Liver (tissue), 9 donors: ENCODE results near the gene LRRC32. TPM values are rescaled to one million over a fixed set of nuclear protein-coding genes. Genes with fewer than 3 reads are reported as not detected.

ENCODE experiments used
- DNase-seq: peaks from one replicate; pipeline ENCODE4 v3.0.0-alpha.2; 2017; ENCODE audit warnings: low spot score
- H3K27ac ChIP-seq, 2 donors: one replicate each; pipeline ENCODE4 v1.7.0; 2013; ENCODE audit warnings: inconsistent platforms in 2 of 2, low read length in 2 of 2, control low read depth in 1 of 2, low read depth in 1 of 2, mild to moderate bottlenecking in 1 of 2
- H3K27me3 ChIP-seq, 4 donors: one replicate each; pipeline versions ENCODE4 v1.6.1 to v1.7.0; 2013; ENCODE audit warnings: low read length in 3 of 4, inconsistent platforms in 1 of 4, mild to moderate bottlenecking in 1 of 4, moderate library complexity in 1 of 4; ENCODE audit not compliant: control insufficient read depth in 4 of 4, insufficient read depth in 4 of 4
- H3K36me3 ChIP-seq, 4 donors: one replicate each; pipeline versions ENCODE4 v1.6.1 to v1.7.0; 2013; ENCODE audit warnings: low read length in 3 of 4, mild to moderate bottlenecking in 3 of 4, low read depth in 1 of 4, moderate library complexity in 1 of 4; ENCODE audit not compliant: control insufficient read depth in 4 of 4, insufficient read depth in 3 of 4
- H3K4me1 ChIP-seq, 4 donors: one replicate each; pipeline versions ENCODE4 v1.6.1 to v1.7.0; 2013; ENCODE audit warnings: low read length in 3 of 4, mild to moderate bottlenecking in 3 of 4, moderate library complexity in 1 of 4; ENCODE audit not compliant: control insufficient read depth in 4 of 4, insufficient read depth in 4 of 4
- H3K4me3 ChIP-seq, 3 donors: one replicate each; pipeline versions ENCODE4 v1.6.1 to v1.7.0; 2013; ENCODE audit warnings: low read length in 3 of 3, control low read depth in 1 of 3, low read depth in 1 of 3, mild to moderate bottlenecking in 1 of 3
- H3K9ac ChIP-seq, 2 donors: one replicate each; pipeline ENCODE4 v1.7.0; 2013; ENCODE audit warnings: low read length in 2 of 2, mild to moderate bottlenecking in 2 of 2, moderate library complexity in 2 of 2, control low read depth in 1 of 2, low read depth in 1 of 2
- H3K9me3 ChIP-seq, 4 donors: one replicate each; pipeline versions ENCODE4 v1.6.1 to v1.7.0; 2013; ENCODE audit warnings: low read length in 3 of 4; ENCODE audit not compliant: control insufficient read depth in 4 of 4
- CTCF ChIP-seq: fragments of 150-350 bp; IDR thresholded peaks from 2 replicates; pipeline ENCODE4 v1.5.1; 2017; ENCODE audit warnings: improper control_type of control experiment, low read depth, low read length; ENCODE audit not compliant: missing input control
- EGR1 ChIP-seq, 2 donors: IDR thresholded peaks; 2 replicates each; pipeline ENCODE4 v1.6.1; 2016 to 2018; ENCODE audit warnings: antibody characterized with exemption in 2 of 2, low read depth in 2 of 2
- FOXA1 ChIP-seq: IDR thresholded peaks from 2 replicates; pipeline ENCODE4 v1.6.1; 2016; ENCODE audit warnings: antibody characterized with exemption
- FOXA2 ChIP-seq: IDR thresholded peaks from 2 replicates; pipeline ENCODE4 v1.6.1; 2016; ENCODE audit warnings: antibody characterized with exemption
- GABPA ChIP-seq, 2 donors: IDR thresholded peaks in 1 of 2; conservative IDR thresholded peaks in 1 of 2; 2 replicates each; pipeline ENCODE4 v1.6.1; 2016; ENCODE audit warnings: antibody characterized with exemption in 2 of 2, mild to moderate bottlenecking in 1 of 2, moderate library complexity in 1 of 2
- HNF4A ChIP-seq, 2 donors: conservative IDR thresholded peaks; 2 replicates each; pipeline ENCODE4 v1.6.1; 2016; ENCODE audit warnings: antibody characterized with exemption in 2 of 2, mild to moderate bottlenecking in 2 of 2
- HNF4G ChIP-seq: IDR thresholded peaks from 2 replicates; pipeline ENCODE4 v1.6.1; 2016; ENCODE audit warnings: antibody characterized with exemption
- JUND ChIP-seq, 2 donors: IDR thresholded peaks; 2 replicates each; pipeline ENCODE4 v1.6.1; 2016; ENCODE audit warnings: antibody characterized with exemption in 2 of 2
- NR2F2 ChIP-seq: IDR thresholded peaks from 2 replicates; pipeline ENCODE4 v1.6.1; 2016; ENCODE audit warnings: antibody characterized with exemption
- RAD21 ChIP-seq, 2 donors: IDR thresholded peaks; 2 replicates each; pipeline ENCODE4 v1.6.1; 2016; ENCODE audit warnings: antibody characterized with exemption in 2 of 2, mild to moderate bottlenecking in 2 of 2
- RXRA ChIP-seq, 2 donors: IDR thresholded peaks; 2 replicates each; pipeline ENCODE4 v1.6.1; 2017 to 2018; ENCODE audit warnings: antibody characterized with exemption in 2 of 2, mild to moderate bottlenecking in 1 of 2
- SP1 ChIP-seq: IDR thresholded peaks from 2 replicates; pipeline ENCODE4 v1.6.1; 2018; ENCODE audit warnings: antibody characterized with exemption, mild to moderate bottlenecking
- TAF1 ChIP-seq: conservative IDR thresholded peaks from 2 replicates; pipeline ENCODE4 v1.6.1; 2016; ENCODE audit warnings: antibody characterized with exemption, mild to moderate bottlenecking
- YY1 ChIP-seq: IDR thresholded peaks from 2 replicates; pipeline ENCODE4 v1.6.1; 2016; ENCODE audit warnings: antibody characterized with exemption, mild to moderate bottlenecking
- WGBS: extraction: QIAGEN DNeasy Blood & Tissue Kit; methylation state at CpG from one replicate; pipeline ENCODE4 v1.1.7; 2013; 5-methylcytosine and 5-hydroxymethylcytosine counted together
- polyA plus RNA-seq, 2 donors: library from polyadenylated mRNA; stranded (reverse) in 1 of 2; unstranded in 1 of 2; fragments of 200-250 nt in 1 of 2; fragments of >200 nt in 1 of 2; fragmentation: Nextera tagmentation in 1 of 2; extraction: Ambion mirVana in 1 of 2; gene quantifications; one replicate each; pipeline versions ENCODE4 v1.2.1 to v1.2.3, GENCODE V29; 2013 to 2015
- total RNA-seq, 2 donors: library from RNA; depleted of rRNA; stranded (reverse); fragments of >200 nt; gene quantifications; one replicate each; pipeline ENCODE4 v1.2.3, GENCODE V29; 2014
- TF ChIP-seq, protein P1 (sequence below): IDR thresholded peaks from 2 replicates; pipeline ENCODE4 v1.6.1; 2016; ENCODE audit warnings: antibody characterized with exemption
- TF ChIP-seq, protein P2 (sequence below): IDR thresholded peaks from 2 replicates; pipeline ENCODE4 v1.6.1; 2016; ENCODE audit warnings: antibody characterized with exemption, mild to moderate bottlenecking
- TF ChIP-seq, protein P3 (sequence below): IDR thresholded peaks from 2 replicates; pipeline ENCODE4 v1.6.1; 2016; ENCODE audit warnings: antibody characterized with exemption
- TF ChIP-seq, protein P4 (sequence below): IDR thresholded peaks from 2 replicates; pipeline ENCODE4 v1.6.1; 2016; ENCODE audit warnings: antibody characterized with exemption
- donor health status: healthy.
- donor health status: healthy.
- donor health status: healthy.
- donor health status: healthy.
- donor health status: healthy.

The LRRC32 gene
- total and polyA plus RNA-seq, 4 donors: 5.4 to 15.4 (median 9.3) TPM

GRCh38 chr11:76686261-76687079, 15.9 kb upstream of the LRRC32 start:
- H3K9me3 ChIP-seq: no peaks in the 10 kb centered on the region
- no peak for DNase-seq
- no peaks in the 10 kb centered on the region for H3K36me3 ChIP-seq
- H3K27me3 ChIP-seq: no peaks in the 10 kb centered on the region
- no peak overlapping the region for H3K9ac ChIP-seq
- H3K4me1 ChIP-seq: no peaks in the 10 kb centered on the region
- TF ChIP-seq, protein P1, sequence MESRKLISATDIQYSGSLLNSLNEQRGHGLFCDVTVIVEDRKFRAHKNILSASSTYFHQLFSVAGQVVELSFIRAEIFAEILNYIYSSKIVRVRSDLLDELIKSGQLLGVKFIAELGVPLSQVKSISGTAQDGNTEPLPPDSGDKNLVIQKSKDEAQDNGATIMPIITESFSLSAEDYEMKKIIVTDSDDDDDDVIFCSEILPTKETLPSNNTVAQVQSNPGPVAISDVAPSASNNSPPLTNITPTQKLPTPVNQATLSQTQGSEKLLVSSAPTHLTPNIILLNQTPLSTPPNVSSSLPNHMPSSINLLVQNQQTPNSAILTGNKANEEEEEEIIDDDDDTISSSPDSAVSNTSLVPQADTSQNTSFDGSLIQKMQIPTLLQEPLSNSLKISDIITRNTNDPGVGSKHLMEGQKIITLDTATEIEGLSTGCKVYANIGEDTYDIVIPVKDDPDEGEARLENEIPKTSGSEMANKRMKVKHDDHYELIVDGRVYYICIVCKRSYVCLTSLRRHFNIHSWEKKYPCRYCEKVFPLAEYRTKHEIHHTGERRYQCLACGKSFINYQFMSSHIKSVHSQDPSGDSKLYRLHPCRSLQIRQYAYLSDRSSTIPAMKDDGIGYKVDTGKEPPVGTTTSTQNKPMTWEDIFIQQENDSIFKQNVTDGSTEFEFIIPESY: no peak
- no peak for TF ChIP-seq JUND (IDR thresholded peaks at IDR 0.05)
- no peak for TF ChIP-seq HNF4G
- TF ChIP-seq FOXA1: no peak
- no peak for TF ChIP-seq TAF1
- TF ChIP-seq SP1: no peak
- TF ChIP-seq, protein P2, sequence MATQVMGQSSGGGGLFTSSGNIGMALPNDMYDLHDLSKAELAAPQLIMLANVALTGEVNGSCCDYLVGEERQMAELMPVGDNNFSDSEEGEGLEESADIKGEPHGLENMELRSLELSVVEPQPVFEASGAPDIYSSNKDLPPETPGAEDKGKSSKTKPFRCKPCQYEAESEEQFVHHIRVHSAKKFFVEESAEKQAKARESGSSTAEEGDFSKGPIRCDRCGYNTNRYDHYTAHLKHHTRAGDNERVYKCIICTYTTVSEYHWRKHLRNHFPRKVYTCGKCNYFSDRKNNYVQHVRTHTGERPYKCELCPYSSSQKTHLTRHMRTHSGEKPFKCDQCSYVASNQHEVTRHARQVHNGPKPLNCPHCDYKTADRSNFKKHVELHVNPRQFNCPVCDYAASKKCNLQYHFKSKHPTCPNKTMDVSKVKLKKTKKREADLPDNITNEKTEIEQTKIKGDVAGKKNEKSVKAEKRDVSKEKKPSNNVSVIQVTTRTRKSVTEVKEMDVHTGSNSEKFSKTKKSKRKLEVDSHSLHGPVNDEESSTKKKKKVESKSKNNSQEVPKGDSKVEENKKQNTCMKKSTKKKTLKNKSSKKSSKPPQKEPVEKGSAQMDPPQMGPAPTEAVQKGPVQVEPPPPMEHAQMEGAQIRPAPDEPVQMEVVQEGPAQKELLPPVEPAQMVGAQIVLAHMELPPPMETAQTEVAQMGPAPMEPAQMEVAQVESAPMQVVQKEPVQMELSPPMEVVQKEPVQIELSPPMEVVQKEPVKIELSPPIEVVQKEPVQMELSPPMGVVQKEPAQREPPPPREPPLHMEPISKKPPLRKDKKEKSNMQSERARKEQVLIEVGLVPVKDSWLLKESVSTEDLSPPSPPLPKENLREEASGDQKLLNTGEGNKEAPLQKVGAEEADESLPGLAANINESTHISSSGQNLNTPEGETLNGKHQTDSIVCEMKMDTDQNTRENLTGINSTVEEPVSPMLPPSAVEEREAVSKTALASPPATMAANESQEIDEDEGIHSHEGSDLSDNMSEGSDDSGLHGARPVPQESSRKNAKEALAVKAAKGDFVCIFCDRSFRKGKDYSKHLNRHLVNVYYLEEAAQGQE: no peak
- TF ChIP-seq HNF4A (conservative IDR thresholded peaks at IDR 0.05): no peak
- TF ChIP-seq, protein P3, sequence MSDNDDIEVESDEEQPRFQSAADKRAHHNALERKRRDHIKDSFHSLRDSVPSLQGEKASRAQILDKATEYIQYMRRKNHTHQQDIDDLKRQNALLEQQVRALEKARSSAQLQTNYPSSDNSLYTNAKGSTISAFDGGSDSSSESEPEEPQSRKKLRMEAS: no peak
- TF ChIP-seq, protein P4, sequence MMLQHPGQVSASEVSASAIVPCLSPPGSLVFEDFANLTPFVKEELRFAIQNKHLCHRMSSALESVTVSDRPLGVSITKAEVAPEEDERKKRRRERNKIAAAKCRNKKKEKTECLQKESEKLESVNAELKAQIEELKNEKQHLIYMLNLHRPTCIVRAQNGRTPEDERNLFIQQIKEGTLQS: no peak
- no peak for TF ChIP-seq RXRA (IDR thresholded peaks at IDR 0.05)
- no peak for TF ChIP-seq CTCF
- TF ChIP-seq NR2F2: no peak
- no peak for TF ChIP-seq EGR1 (IDR thresholded peaks at IDR 0.05; ENCODE audit: low read depth in 2 of 2)
- H3K4me3 ChIP-seq: no peak overlapping the region
- H3K27ac ChIP-seq: no peak overlapping the region
- WGBS: 76% methylated on average over 16 of the region's 16 CpGs

DNA sequence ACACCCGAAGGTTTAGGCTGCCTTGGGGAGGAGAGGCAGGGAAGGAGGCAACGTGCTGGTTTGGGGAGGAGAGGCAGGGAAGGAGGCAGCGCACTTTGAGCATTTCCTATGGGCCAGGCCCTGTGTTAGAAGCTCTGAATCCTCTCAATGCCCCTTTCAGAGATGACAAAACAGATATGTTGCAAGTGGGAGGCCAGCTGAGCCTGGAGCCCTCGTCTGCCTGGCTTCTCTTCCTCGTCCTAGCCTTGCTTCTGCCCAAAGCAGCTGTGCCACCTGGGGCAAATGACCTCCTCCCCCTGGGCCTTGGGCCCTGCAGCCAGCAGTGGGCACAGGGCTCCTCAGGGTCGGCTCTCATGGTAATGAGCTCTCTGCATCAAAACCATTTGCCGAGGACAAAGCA, 15.3 kb upstream of the LRRC32 start:
- no peaks in the 10 kb centered on the region for H3K27me3 ChIP-seq
- no peaks in the 10 kb centered on the region for H3K4me1 ChIP-seq
- 74% methylated on average over 7 of the region's 7 CpGs for whole genome bisulfite sequencing
- no peak overlapping the region for H3K27ac ChIP-seq
- no peaks in the 10 kb centered on the region for H3K36me3 ChIP-seq
- H3K9me3 ChIP-seq: no peaks in the 10 kb centered on the region
- no peak overlapping the region for H3K4me3 ChIP-seq
- no peak overlapping the region for H3K9ac ChIP-seq
- DNase-seq: no peak
- TF ChIP-seq EGR1 (IDR thresholded peaks at IDR 0.05; ENCODE audit: low read depth in 2 of 2): no peak
- no peak for TF ChIP-seq JUND (IDR thresholded peaks at IDR 0.05)
- TF ChIP-seq CTCF: no peak
- TF ChIP-seq, protein P3: no peak
- TF ChIP-seq GABPA (IDR thresholded peaks at IDR 0.05 in 1 of 2, conservative IDR thresholded peaks at IDR 0.05 in 1 of 2): no peak
- TF ChIP-seq RAD21 (IDR thresholded peaks at IDR 0.05): no peak
- TF ChIP-seq YY1: no peak
- no peak for TF ChIP-seq FOXA2
- TF ChIP-seq, protein P1: no peak
- TF ChIP-seq, protein P4: no peak
